Stimulated activated CD4-positive, alpha-beta T cell treated with anti-CD3 and anti-CD28 coated beads, Interleukin-15, amount 100 ng/mL, for 48 hours (primary cell): ENCODE data around the gene RBP3.

Source experiments
- DNase-seq, 2 donors: peaks; one replicate each; pipeline ENCODE4 v3.0.0-alpha.2; 2020; ENCODE audit warnings: low read depth in 2 of 2

Gene RBP3

GRCh38 chr10:47336387-47337134 is 11.6 kb upstream of the RBP3 start:
- no peak for DNase-seq

DNA sequence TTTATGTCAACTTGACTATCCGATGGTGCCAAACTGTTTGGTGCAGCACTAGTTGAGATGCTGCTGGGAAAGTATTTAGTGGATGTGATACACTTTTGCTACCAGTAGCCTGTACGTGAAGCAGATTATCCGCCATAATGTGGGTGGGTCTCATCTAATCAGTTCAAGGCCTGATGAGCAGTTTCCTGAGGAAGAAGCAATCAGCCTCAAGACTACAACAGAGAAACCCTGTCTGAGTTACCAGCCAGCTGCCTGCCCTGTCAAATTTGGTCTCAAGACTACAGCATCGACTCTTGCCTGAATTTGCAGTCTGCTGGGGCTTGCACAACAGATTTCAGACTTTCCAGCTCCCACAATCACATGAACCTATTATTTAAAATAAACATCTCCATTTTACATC is 10.9 kb upstream of the RBP3 start:
- DNase-seq, result no peak

GRCh38 chr10:47339186-47339735 is 8.9 kb upstream of the RBP3 start:
- no peak for DNase-seq

DNA sequence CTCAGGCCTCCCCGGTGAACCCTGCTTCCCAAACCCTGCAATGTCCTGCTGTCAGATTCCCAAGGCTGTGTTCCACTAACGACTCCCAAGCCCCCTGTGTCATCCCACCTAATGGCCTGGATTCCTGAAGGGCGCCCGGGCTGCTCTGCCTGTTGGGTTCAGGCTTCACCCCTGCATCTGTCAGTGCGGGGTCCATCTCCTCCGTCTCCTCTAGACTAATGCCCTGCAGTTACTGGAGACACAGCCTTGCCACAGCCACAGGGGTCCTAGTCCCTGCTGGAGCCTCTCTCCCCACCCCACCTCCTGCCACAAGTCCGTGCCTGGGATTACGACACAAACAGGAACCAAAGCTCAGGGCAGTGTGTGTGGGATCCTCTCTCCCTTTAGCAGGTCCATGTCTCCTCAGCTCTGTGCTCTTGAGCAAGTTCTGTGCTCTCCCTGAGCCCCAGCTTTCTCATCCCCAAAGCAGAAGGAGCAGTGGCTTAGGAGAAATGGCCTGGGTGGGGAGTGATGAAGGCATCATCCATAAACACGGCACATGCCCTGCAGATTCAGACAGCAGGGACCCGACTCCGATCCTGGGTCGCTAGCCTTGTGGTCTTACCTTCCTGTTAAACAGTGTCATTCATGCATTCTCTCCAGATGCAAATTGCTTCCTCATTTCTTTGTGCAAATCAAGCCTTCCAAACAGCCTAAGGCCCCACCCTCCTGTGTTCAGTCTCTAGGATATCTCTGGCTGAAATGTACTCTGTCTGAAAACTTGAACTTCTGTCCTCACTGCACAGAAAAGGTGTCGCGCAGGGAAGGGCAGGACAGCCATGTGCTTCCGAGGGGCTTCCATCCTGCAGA is 8.2 kb upstream of the RBP3 start:
- DNase-seq, result no peak

GRCh38 chr10:47340608-47341170 is 7.5 kb upstream of the RBP3 start:
- peak; percentile 34 to 59 for DNase-seq

DNA sequence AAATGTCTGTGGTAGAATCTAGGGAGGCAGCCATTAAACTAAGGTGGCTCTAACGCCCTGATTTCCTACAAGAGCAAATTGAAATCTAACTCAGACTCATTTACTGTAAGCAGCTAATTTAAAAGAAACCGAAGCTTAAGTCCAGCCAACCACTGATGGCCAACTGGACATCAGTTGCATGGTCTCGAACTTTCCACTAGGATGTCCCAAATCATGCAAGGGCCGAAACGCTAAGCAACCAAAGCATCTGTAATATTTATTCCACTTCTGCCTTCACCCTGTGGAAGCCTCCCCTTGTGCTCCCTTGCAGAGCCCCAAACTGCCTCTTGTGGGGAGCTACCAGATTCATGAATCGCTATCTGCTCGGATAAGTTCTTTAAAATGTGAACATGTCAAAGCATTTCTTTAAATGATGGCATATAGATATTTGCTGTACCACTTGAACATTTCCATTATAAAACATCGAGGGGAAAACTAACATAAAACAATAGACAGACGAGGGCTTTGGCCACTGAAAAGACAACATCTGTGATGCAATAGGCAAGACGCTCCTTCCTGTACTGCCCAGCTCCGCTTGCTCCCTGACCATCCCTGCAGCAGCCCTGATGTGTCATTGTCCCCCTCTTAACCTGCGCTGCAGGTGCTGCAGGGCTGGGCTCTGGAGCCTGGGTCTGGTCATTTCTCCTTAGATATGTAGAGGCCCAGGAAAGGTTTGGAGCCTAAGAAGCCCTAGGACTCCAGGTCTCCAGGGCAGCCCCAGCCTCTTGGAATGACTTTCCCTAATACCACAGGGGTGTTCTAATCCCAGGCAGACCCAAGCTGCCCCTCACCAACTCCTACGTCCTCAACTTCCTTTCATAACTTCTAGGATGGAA is 2.9 kb upstream of the RBP3 start:
- DNase-seq, result no peak

DNA sequence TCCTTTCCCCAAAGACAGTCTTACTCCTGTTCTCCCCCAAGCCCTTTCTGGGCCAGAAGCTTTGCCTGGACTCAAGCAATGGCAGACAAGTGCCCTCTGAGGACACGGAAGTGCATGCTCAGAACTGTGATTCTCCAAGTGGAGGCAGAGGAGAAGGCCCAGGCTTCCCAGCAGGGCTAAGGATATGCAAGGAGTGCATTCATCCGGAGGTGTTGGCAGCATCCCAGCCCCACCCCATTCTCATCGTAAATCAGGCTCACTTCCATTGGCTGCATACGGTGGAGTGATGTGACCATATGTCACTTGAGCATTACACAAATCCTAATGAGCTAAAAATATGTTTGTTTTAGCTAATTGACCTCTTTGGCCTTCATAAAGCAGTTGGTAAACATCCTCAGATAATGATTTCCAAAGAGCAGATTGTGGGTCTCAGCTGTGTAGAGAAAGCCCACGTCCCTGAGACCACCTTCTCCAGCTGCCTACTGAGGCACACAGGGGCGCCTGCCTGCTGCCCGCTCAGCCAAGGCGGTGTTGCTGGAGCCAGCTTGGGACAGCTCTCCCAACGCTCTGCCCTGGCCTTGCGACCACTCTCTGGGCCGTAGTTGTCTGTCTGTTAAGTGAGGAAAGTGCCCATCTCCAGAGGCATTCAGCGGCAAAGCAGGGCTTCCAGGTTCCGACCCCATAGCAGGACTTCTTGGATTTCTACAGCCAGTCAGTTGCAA is 1.4 kb upstream of the RBP3 start:
- no peak for DNase-seq

DNA sequence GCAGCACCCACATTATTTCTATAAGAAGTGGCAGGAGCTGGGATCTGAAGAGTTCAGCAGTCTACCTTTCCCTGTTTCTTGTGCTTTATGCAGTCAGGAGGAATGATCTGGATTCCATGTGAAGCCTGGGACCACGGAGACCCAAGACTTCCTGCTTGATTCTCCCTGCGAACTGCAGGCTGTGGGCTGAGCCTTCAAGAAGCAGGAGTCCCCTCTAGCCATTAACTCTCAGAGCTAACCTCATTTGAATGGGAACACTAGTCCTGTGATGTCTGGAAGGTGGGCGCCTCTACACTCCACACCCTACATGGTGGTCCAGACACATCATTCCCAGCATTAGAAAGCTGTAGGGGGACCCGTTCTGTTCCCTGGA is 874 bp upstream of the RBP3 start:
- no peak for DNase-seq

GRCh38 chr10:47348661-47349470 is 703 bp downstream of the RBP3 start:
- no peak for DNase-seq

DNA sequence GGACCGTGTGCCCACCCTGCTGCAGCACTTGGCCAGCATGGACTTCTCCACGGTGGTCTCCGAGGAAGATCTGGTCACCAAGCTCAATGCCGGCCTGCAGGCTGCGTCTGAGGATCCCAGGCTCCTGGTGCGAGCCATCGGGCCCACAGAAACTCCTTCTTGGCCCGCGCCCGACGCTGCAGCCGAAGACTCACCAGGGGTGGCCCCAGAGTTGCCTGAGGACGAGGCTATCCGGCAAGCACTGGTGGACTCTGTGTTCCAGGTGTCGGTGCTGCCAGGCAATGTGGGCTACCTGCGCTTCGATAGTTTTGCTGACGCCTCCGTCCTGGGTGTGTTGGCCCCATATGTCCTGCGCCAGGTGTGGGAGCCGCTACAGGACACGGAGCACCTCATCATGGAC is 1.4 kb downstream of the RBP3 start:
- DNase-seq, result no peak

DNA sequence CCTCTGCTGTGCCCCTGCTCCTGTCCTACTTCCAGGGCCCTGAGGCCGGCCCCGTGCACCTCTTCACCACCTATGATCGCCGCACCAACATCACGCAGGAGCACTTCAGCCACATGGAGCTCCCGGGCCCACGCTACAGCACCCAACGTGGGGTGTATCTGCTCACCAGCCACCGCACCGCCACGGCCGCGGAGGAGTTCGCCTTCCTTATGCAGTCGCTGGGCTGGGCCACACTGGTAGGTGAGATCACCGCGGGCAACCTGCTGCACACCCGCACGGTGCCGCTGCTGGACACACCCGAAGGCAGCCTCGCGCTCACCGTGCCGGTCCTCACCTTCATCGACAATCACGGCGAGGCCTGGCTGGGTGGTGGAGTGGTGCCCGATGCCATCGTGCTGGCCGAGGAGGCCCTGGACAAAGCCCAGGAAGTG is 1.8 kb downstream of the RBP3 start:
- DNase-seq, result no peak

DNA sequence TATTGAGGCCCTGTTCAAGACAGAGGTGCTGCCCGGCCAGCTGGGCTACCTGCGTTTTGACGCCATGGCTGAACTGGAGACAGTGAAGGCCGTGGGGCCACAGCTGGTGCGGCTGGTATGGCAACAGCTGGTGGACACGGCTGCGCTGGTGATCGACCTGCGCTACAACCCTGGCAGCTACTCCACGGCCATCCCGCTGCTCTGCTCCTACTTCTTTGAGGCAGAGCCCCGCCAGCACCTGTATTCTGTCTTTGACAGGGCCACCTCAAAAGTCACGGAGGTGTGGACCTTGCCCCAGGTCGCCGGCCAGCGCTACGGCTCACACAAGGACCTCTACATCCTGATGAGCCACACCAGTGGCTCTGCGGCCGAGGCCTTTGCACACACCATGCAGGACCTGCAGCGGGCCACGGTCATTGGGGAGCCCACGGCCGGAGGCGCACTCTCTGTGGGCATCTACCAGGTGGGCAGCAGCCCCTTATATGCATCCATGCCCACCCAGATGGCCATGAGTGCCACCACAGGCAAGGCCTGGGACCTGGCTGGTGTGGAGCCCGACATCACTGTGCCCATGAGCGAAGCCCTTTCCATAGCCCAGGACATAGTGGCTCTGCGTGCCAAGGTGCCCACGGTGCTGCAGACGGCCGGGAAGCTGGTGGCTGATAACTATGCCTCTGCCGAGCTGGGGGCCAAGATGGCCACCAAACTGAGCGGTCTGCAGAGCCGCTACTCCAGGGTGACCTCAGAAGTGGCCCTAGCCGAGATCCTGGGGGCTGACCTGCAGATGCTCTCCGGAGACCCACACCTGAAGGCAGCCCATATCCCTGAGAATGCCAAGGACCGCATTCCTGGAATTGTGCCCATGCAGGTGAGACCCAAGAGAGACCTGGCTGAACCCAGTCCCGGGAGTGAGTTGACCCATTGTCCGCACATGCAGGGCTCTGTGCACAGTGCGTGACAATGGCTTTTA is 2.8 kb downstream of the RBP3 start:
- DNase-seq, result no peak

- no peak for DNase-seq
Observed at GRCh38 chr10:47351899-47352815, 4.0 kb downstream of the RBP3 start.

- DNase-seq, result no peak
Observed at GRCh38 chr10:47353351-47353750, 5.2 kb downstream of the RBP3 start.

DNA sequence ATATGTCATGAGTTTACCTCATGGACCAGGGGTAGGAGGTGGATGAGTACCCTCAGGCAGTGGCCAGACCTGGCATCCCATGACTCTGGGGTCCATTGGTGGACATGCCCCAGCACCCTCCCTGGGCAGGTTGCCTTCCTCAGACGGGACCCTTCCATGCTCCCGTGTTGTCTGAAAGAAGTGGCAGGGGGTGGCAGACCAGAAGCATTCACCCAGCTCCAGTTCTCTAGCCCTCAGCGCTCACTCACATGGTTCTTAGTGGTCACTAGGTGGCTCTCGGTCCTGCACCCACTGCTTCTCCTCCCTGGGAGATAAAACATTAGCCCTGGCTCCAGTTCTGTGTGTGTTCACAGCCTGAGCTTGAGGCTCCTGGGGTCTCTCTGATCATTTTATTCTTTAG is 6.0 kb downstream of the RBP3 start:
- DNase-seq, result no peak

- no peak for DNase-seq
Observed at GRCh38 chr10:47354900-47355299, 6.7 kb downstream of the RBP3 start.

DNA sequence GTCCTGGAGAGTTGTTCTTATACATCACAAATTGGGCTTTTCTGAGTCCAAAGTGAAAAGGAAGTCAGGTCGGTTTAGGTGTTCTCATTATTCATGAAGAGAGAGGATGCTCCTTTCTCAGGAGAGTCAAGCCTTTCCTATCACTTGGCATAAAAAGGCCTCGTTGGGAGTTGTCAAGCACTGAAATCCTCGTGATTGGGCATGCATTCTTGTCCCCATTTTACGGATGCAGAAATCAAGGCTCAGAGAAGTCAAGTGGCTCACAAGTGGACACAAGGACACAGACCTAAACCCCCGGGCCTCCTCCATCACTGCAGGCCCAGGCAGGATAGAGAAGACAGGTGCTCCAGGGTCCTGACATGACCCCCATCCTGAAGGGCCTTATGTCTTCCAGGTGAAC is 8.5 kb downstream of the RBP3 start:
- no peak for DNase-seq

- no peak for DNase-seq
Observed at GRCh38 chr10:47357131-47357582, 9.0 kb downstream of the RBP3 start.
